Activated CD8-positive, alpha-beta T cell treated with anti-CD3 and anti-CD28 coated beads for 36 hours (primary cell): Measurements from ENCODE around the gene IMP4. TPM values are rescaled to one million over a fixed set of nuclear protein-coding genes. Genes with fewer than 3 reads are reported as not detected.

Experiments
- ATAC-seq: fragments of 200-7000 bp; cut with Tn5 transposase; one replicate; pipeline ENCODE4 v1.10.0; 2021; ENCODE audit warnings: mild to moderate bottlenecking, moderate library complexity
- CTCF ChIA-PET: fragments of 350-600 bp; sonication (Branson Sonifier 250); formaldehyde crosslinking; loops from one replicate; lab custom pipeline; 2021; ENCODE audit warnings: antibody characterized with exemption; lab: Charles Lee
- POLR2A ChIA-PET: fragments of 350-600 bp; sonication (Branson Sonifier 250); formaldehyde crosslinking; loops from one replicate; lab custom pipeline; 2021; ENCODE audit warnings: antibody characterized with exemption; lab: Charles Lee
- DNase-seq: peaks from one replicate; pipeline ENCODE4 v3.0.0-alpha.2; 2020
- H3K27ac Mint-ChIP-seq: one replicate; pipeline ENCODE4 v1.8.0; 2021; ENCODE audit warnings: mild to moderate bottlenecking, mixed read lengths
- H3K27me3 Mint-ChIP-seq: one replicate; pipeline ENCODE4 v1.8.0; 2021; ENCODE audit warnings: mixed read lengths
- H3K36me3 Mint-ChIP-seq: one replicate; pipeline ENCODE4 v1.8.0; 2021; ENCODE audit warnings: low read depth, mixed read lengths
- H3K4me1 Mint-ChIP-seq: one replicate; pipeline ENCODE4 v1.8.0; 2021; ENCODE audit warnings: low read depth, mixed read lengths
- H3K4me3 Mint-ChIP-seq: one replicate; pipeline ENCODE4 v1.8.0; 2021; ENCODE audit warnings: mild to moderate bottlenecking, moderate library complexity, mixed read lengths
- H3K9me3 Mint-ChIP-seq: one replicate; pipeline ENCODE4 v1.8.0; 2021; ENCODE audit warnings: mixed read lengths
- CTCF ChIP-seq: fragments of 200-600 bp; IDR thresholded peaks from one replicate; pipeline ENCODE4 v1.8.0; 2022; ENCODE audit warnings: antibody characterized with exemption, mild to moderate bottlenecking
- intact Hi-C: fragments of 100-400 bp; cut with micrococcal nuclease; formaldehyde crosslinking; loops from one replicate; pipeline ENCODE4 v1.10.0; 2022
- total RNA-seq, 2 experiments: library from RNA; stranded (reverse); gene quantifications; one replicate each; pipeline ENCODE4 v1.2.3, GENCODE V29; 2021

The IMP4 gene
- total RNA-seq, 2 experiments from 2014 or later, result 160 to 163 TPM

GRCh38 chr2:130393318-130393910 lies 50.7 kb downstream of the IMP4 start:
- CTCF ChIA-PET, result no interaction called here
- no peak for ATAC-seq

More at GRCh38 chr2:130393318-130393910, 50.7 kb downstream of the IMP4 start:
- Mint-ChIP-seq H3K4me3 (no peak overlapping the region), H3K27me3 (peaks cover 15% of the 10 kb centered on the region), H3K36me3 (no peaks in the 10 kb centered on the region), H3K4me1 (peaks cover 11% of the 10 kb centered on the region), H3K9me3 (no peaks in the 10 kb centered on the region), H3K27ac (no peak overlapping the region)
- DNase-seq, result no peak
- intact Hi-C loops, result no loop called here
- no peak for TF ChIP-seq CTCF
- POLR2A ChIA-PET, result interaction anchor here (2.2 kb wide), 1 partner anchor 51 kb away, joined by 7 read pairs; the partner anchor contains the start of gene IMP4

Other genes with a start within 250 kb of the IMP4 start
- gene POTEF, start 213.7 kb upstream of the IMP4 start, total RNA-seq, result not detected
- 1 to 10 TPM; 3.0 to 3.5 TPM for gene CCDC74B, start 197.8 kb upstream of the IMP4 start, total RNA-seq
- gene SMPD4, start 161.3 kb upstream of the IMP4 start, total RNA-seq, result 10 to 100 TPM; 73.8 to 75.8 TPM
- gene MZT2B, start 160.6 kb upstream of the IMP4 start, total RNA-seq, result 100 to 1,000 TPM; 390 to 402 TPM
- not detected for gene TUBA3E, start 144.5 kb upstream of the IMP4 start, total RNA-seq
- gene PTPN18, start 13.2 kb downstream of the IMP4 start, total RNA-seq, result 10 to 100 TPM; 32.9 to 35.4 TPM
- gene POTEI, start 166.4 kb downstream of the IMP4 start, total RNA-seq, result not detected
- gene CFC1B, start 178.3 kb downstream of the IMP4 start, total RNA-seq, result not detected